GM21390 (cell line): ENCODE data around the gene DAGLA.

Experiments
- ATAC-seq: cut with Tn5 transposase; IDR thresholded peaks from one replicate; pipeline ENCODE4 v1.9.1; 2021; ENCODE audit not compliant: unreplicated experiment

Gene DAGLA

GRCh38 chr11:61709572-61709971 is 29.4 kb downstream of the DAGLA start:
- ATAC-seq = no peak

- ATAC-seq = no peak
These were observed 29.8 kb downstream of the DAGLA start for GRCh38 chr11:61710019-61710418.

- ATAC-seq = no peak
These were observed 30.8 kb downstream of the DAGLA start for GRCh38 chr11:61711037-61711436.

- no peak for ATAC-seq
These were observed 31.3 kb downstream of the DAGLA start for GRCh38 chr11:61711498-61711897.

- no peak for ATAC-seq
These were observed 32.1 kb downstream of the DAGLA start for GRCh38 chr11:61712314-61712713.

GRCh38 chr11:61712846-61713245 is 32.7 kb downstream of the DAGLA start:
- no peak for ATAC-seq

- ATAC-seq = no peak
These were observed 33.3 kb downstream of the DAGLA start for GRCh38 chr11:61713464-61713863.

GRCh38 chr11:61713906-61714305 is 33.7 kb downstream of the DAGLA start:
- ATAC-seq = no peak

- ATAC-seq = no peak
These were observed 34.1 kb downstream of the DAGLA start for GRCh38 chr11:61714316-61714715.

GRCh38 chr11:61714916-61715315 is 34.7 kb downstream of the DAGLA start:
- ATAC-seq = no peak

GRCh38 chr11:61715867-61716266 is 35.7 kb downstream of the DAGLA start:
- ATAC-seq = no peak

- no peak for ATAC-seq
These were observed 36.5 kb downstream of the DAGLA start for GRCh38 chr11:61716478-61717285.

- no peak for ATAC-seq
These were observed 37.3 kb downstream of the DAGLA start for GRCh38 chr11:61717286-61718033.

GRCh38 chr11:61718046-61718531 is 37.9 kb downstream of the DAGLA start:
- no peak for ATAC-seq

- ATAC-seq = no peak
These were observed 38.6 kb downstream of the DAGLA start for GRCh38 chr11:61718621-61719302.

- ATAC-seq = no peak
These were observed 39.8 kb downstream of the DAGLA start for GRCh38 chr11:61719978-61720377.

GRCh38 chr11:61720597-61720996 is 40.4 kb downstream of the DAGLA start:
- ATAC-seq = no peak

GRCh38 chr11:61724437-61724836 is 44.2 kb downstream of the DAGLA start:
- ATAC-seq = no peak

- ATAC-seq = no peak
These were observed 45.6 kb downstream of the DAGLA start for GRCh38 chr11:61725781-61726231.

- ATAC-seq = no peak
These were observed 46.6 kb downstream of the DAGLA start for GRCh38 chr11:61726775-61727174.

GRCh38 chr11:61727401-61727811 is 47.2 kb downstream of the DAGLA start:
- ATAC-seq = no peak
